NCI-H2171 (cell line): ENCODE measurements around the gene NKIRAS2.

Experiments used
- DNase-seq: peaks from one replicate; lab custom pipeline; 2025; lab: John Stamatoyannopoulos, UW

Gene NKIRAS2

DNA sequence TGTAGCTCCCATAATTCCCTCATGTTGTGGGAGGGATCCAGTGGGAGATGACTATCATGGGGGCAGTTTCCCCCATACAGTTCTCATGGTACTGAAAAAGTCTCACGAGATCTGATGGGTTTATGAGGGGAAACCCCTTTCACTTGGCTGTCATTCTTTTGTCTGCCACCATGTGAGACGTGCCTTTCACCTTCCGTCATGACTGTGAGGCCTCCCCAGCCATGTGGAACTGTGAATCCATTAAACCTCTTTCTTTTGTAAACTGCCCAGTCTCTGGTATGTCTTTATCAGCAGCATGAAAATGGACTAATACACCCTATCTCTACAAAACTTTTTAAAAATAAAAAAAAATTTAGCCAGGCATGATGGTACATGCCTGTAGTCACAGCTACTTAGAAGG lies 36.7 kb downstream of the NKIRAS2 start:
- no peak for DNase-seq

DNA sequence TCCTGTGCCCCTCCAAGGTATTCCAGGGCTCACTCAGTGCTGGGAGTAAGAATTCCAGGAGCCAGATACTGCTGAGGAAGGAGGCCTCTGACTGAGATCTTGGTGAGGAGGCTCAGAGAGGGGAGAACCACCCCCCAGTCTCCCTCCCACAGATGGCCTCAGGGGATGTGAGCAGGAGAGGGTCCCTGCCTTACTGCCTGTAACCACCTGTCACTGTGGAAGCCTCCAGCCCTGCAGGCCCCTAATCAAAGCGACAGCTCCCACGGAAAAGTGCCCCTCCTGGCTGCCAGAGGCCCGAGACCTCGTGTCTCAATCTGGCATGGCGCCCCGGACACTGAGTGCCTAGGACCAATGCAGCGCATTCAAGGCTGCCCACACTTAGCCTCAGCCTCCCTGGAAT lies 38.2 kb downstream of the NKIRAS2 start:
- no peak for DNase-seq

DNA sequence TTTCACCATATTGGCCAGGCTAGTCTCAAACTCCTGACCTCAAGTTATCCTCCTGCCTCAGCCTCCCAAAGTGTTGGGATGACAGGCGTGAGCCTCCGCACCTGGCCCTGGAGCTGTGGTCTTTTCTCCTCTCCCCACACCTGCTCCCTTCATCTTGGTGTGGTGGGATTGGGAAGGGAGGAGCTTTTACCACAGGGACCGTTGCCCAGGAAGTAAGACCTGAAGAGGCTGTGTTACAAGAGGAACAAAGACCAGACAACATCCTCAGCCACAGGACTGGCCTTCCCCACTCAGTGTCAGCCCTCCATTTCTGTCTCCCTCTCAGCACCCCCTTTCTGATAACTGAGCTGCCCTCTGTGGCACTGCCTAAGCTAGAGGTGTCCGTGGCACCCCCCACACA lies 39.9 kb downstream of the NKIRAS2 start:
- no peak for DNase-seq

DNA sequence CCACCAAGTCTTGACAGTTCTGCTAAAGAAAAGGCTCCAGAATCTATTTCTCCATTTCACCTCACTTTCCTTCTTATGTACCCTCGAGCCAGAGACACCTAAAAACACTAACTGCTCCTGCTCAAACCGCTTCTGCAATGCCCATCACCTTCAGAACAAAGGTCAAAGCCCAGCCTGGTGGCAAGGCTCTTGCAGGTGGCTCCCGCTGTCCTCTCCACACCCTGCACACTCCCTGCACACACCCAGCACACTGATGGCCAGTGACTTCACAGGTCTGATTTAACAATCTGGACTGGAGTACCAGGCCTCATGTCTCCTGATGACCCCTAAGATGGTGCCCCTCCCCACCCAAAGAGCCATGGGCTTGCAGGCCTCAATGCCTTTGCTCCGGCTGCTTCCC lies 40.3 kb downstream of the NKIRAS2 start:
- no peak for DNase-seq

DNA sequence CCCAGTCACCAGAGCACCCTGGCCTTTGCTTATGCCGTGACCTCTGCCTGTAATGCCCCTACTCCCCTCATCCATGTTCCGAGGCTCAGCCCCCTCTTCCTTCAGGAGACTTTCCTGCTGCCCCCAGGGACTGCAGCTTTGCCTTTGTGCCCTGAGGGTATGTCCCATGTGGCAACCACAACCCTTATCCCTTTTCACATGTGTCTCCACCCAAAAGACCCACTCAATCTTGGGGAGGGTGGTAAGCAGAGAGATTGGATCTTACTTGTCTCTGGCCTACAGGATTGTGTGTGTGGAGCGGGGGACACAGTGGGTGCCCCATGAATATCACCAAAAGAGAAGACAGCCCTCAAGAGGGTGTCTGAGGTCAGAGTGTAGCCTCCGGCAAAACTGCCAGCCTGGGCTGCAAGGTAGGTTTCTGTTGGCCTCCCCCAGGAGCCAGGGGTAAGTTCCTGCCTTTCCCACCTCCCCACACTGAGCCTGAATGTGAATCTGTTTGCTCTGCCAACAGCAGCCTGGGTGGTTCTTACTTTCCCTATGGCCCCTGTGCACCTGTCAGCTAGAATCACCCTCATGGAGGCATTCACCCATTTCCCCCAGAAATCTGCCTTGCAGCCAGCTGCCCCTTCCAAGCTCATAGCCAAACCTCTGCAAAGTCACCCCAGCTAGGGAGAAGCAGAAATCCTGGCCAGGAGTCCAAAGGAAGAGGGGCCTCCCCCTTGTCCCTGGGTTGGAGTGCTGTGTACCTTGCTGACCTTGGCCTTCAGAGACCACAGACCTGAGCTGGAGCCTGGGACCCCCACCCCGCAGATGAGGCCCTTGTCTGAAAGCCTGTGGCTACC lies 42.0 kb downstream of the NKIRAS2 start:
- DNase-seq, result no peak

DNA sequence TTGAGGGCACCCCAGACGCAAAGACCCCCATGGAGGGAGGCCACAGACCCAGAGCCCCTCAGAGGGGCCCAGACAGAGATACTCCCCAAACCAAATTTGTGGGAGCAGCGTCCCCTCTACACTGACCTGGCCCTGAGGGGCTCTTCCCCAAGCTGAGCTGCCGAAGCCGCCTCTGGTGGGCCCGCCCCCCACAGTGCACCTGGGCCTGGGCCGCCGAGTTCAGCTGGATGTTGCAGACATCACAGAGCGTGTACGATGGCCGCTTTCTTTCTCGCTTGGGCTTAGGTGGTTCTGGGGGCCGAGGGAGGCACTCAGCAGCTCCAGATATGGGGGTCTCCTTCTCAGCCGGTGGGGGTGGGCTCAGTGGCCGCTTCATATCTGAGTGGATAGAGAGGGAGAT lies 42.8 kb downstream of the NKIRAS2 start:
- no peak for DNase-seq

DNA sequence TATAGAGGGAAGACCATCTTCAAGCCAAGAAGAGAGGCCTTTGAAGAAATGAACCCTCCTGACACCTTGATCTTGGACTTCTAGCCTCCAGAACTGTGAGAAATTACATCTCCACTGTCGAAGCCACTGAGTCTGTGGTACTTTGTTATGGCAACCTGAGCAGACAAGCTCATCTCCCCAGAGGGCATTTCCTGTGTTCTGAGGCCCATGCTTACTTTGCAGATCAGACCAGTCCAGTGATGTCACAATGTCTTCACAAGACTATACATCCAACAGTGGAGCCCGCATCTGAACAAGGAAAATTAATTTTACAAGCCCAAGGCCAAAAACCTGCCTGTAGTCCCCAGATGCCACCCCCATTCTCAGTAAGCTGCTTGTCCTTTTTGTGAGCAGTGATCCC lies 45.3 kb downstream of the NKIRAS2 start:
- no peak for DNase-seq

DNA sequence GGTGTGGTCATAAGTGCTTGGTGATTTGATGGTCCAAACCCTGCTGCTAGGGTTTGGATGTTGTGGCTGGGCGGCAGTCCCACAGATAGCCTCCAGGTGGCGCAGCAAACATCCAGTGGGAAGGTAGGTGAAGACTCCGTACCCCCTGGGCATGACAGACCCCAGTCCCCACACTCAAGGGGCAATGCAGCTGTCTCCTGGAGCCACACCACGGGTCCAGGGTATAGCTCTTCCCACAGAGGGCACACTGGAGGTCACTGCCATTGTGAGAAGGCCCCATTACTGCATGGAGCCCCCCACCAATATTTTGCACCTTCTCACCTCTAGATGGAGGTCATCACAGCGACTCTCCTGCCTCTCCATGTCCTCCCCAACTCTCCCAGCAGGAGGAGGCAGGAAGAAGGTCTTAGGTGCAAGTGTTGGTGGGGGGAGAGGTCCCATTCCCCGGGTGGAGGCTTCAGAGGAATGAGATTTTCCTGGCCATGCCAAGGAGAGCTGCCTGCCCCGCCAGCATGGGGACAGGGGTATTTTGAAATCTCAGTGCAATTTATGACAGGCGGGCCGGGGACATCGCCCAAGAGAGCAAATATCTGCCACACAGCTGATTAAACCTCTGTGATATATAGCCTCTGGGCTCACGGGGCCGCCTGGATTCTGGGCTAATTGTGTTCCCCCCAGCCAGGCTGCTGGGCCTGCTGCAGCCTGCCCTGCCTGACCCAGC lies 47.6 kb downstream of the NKIRAS2 start:
- peak; percentile 31 for DNase-seq

DNA sequence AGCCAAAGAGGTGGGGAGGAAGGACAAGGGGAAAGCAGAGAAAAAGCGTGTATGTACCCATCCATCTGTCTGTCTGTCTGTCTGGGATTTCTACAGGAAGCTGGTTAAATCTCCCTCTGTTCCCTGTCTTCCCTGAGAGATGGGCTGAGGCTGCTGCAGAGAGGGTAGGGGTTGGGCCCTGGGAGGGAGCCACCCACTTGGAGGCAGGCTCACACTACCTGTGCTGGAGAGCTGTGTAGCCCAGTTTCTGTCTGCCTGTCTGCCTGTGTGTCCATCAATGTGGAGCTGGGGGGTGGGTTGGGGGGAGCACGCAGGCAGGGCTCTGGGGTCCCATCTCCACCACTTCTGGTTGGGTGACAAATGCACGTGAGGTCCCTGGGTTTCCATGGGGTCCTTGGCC lies 49.1 kb downstream of the NKIRAS2 start:
- DNase-seq, result no peak

DNA sequence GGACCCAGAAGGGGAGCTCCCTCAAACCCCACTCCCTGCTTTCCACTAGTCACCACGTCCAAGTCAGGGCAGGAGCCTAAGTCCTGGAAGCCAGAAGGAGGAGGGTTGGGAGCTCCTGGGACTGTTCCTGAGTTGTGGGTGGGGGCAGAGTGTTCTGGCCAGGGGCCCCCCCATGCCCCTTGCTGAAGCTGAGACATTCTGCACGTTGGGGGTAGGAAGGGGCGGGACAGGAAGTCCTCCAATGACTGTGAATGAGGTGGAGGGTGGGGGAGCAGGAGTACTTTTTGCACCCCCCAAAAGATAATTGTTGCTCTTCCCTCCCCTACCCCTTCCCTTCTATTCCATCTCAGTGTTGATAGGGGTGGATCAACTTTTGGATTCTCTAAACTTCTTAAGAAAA lies 51.9 kb downstream of the NKIRAS2 start:
- no peak for DNase-seq

DNA sequence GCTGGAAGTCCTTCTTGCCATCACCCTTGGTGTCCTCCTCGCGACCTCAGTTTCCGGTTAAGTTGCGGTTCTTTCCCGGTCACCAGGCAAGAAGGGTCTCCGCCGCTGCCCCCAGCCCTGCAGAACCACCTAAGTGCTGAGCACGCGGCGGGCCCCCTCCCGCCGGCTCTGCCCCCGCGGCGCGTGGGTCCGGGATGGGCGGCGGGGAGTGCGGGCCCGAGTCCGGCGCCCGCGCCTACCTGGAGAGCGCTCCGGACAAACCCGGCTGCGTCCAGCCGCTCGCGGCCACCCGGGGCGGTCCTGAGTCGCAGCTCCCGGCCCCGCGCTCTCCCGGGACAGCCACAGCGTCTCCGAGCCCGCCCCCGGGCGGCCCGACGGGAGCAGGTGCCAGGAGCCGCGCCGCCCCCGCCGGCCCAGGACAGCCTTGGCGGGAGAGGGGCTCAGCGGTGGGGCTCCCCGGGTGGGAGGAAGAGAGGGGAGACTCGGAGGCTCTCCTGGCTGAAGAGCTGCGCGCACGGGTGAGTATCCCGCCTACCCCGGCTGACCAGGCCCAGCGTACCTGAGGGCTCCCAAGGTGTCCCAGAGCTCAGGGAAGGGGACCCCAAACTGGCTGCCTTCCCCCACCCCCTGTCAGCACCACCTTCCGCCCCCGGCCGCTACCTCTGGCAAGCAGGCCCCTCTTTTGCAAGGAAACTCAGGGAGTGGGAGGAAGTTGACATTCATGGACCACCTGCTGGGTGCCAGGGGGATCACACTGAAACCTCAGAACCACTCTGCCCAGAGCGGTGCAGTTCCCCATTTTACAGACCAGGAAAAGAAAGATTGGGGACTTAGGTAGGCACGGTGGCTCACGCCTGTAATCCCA lies 52.7 kb downstream of the NKIRAS2 start:
- DNase-seq, result no peak
